ENCODE data around the gene PRR7.

The PRR7 gene

DNA sequence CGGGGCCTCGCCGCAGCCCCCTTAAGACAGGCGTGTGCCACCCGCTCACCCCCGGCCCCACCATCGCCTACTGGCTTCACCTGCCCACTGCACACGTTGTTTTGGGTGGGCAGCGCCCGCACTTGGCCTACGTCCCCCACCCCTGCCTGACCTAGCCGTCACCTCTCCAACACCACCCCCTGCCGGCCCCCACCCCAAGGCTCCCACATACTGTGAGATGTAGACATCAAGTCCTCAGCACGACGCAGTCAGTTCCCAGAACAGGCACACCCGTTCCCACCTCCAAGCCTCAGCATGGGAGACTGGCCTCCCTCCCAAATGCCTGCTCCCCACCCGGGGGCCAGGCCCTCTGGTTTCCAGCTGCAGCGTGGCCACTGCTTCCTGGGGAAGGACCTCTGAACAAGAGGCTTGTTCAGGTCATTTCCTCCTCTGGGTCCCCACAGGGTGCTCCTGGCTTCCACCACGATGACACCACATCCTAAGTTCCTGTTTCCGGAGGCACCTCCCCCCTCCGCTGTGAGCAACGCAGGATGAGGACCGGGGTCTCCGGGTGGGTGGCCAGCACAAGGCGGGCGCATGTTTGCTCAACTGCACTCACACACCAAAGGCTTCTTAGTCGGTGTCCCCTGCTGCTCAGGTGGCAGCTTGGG lies 15.5 kb downstream of the PRR7 start:
- DNase-seq (ENCODE audit: low read depth), result no peak
- no peak for TF ChIP-seq CTCF (IDR thresholded peaks at IDR 0.05; ENCODE audit: control insufficient read depth, insufficient read depth, low read depth, low read length, missing control alignments)
- no peak overlapping the region for H3K4me3 ChIP-seq (ENCODE audit: control insufficient read depth, low read depth, low read length)

GRCh38 chr5:177465044-177465443 lies 18.4 kb downstream of the PRR7 start:
- TF ChIP-seq CTCF (IDR thresholded peaks at IDR 0.05; ENCODE audit: control insufficient read depth, insufficient read depth, low read depth, low read length, missing control alignments), result no peak
- no peak overlapping the region for H3K4me3 ChIP-seq (ENCODE audit: control insufficient read depth, low read depth, low read length)
- no peak for DNase-seq (ENCODE audit: low read depth)

- no peak for TF ChIP-seq CTCF (IDR thresholded peaks at IDR 0.05; ENCODE audit: control insufficient read depth, insufficient read depth, low read depth, low read length, missing control alignments)
- DNase-seq (ENCODE audit: low read depth), result no peak
- no peak overlapping the region for H3K4me3 ChIP-seq (ENCODE audit: control insufficient read depth, low read depth, low read length)
Observed at GRCh38 chr5:177466861-177467260, 20.2 kb downstream of the PRR7 start.

- H3K4me3 ChIP-seq (ENCODE audit: control insufficient read depth, low read depth, low read length), result no peak overlapping the region
- no peak for TF ChIP-seq CTCF (IDR thresholded peaks at IDR 0.05; ENCODE audit: control insufficient read depth, insufficient read depth, low read depth, low read length, missing control alignments)
- DNase-seq (ENCODE audit: low read depth), result no peak
Observed at GRCh38 chr5:177467436-177467835, 20.8 kb downstream of the PRR7 start.

DNA sequence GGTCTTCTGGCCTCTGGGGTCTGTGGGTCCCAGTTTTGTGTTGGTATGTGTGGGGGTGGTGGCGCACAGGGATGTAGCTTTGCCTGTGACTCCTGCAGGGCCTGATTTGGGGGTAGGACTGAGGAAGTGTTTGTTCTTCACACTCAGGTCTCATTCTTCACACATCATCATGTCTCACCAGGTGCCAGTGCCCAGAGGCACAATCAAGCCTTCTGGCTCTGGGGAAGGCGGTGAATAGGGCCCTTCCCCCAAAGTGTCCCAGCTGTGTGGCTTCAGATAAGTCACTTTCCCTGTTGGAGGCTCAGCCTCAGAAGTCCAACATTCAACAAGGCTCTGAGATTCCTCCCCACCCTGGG lies 21.7 kb downstream of the PRR7 start:
- no peak for DNase-seq (ENCODE audit: low read depth)
- TF ChIP-seq CTCF (IDR thresholded peaks at IDR 0.05; ENCODE audit: control insufficient read depth, insufficient read depth, low read depth, low read length, missing control alignments), result no peak
- H3K4me3 ChIP-seq (ENCODE audit: control insufficient read depth, low read depth, low read length), result no peak overlapping the region

- no peak for TF ChIP-seq CTCF (IDR thresholded peaks at IDR 0.05; ENCODE audit: control insufficient read depth, insufficient read depth, low read depth, low read length, missing control alignments)
Observed at GRCh38 chr5:177468685-177469628, 22.3 kb downstream of the PRR7 start.

More at GRCh38 chr5:177468685-177469628, 22.3 kb downstream of the PRR7 start:
- DNase-seq (ENCODE audit: low read depth), result no peak
- no peak overlapping the region for H3K4me3 ChIP-seq (ENCODE audit: control insufficient read depth, low read depth, low read length)
